Colonic mucosa (tissue), 4 donors: ENCODE data around the gene CMIP. TPM values are rescaled to one million over a fixed set of nuclear protein-coding genes. Genes with fewer than 3 reads are reported as not detected.
"Not testable (repeated sequence)": the region's sequence is repeated elsewhere in the genome, so short reads cannot be mapped to it uniquely, and the experiment has no call there.

Experiments used
- DNase-seq: peaks from one replicate; pipeline ENCODE4 v3.0.0-alpha.2; 2020
- H3K27ac ChIP-seq: fragments of 200-600 bp; one replicate; pipeline ENCODE4 v1.8.0; 2021
- H3K27me3 ChIP-seq: fragments of 200-600 bp; one replicate; pipeline ENCODE4 v1.8.0; 2021
- H3K36me3 ChIP-seq: fragments of 200-600 bp; one replicate; pipeline ENCODE4 v1.8.0; 2021
- H3K4me1 ChIP-seq: fragments of 200-600 bp; one replicate; pipeline ENCODE4 v1.8.0; 2021; ENCODE audit warnings: mild to moderate bottlenecking
- H3K4me3 ChIP-seq: fragments of 200-600 bp; one replicate; pipeline ENCODE4 v1.8.0; 2021
- H3K9ac ChIP-seq, 2 donors: one replicate each; pipeline ENCODE4 v1.7.0; 2013; ENCODE audit warnings: control low read depth in 2 of 2, low read depth in 2 of 2, low read length in 2 of 2
- H3K9me3 ChIP-seq: fragments of 200-600 bp; one replicate; pipeline ENCODE4 v1.8.0; 2021
- CTCF ChIP-seq: fragments of 200-600 bp; IDR thresholded peaks from one replicate; pipeline ENCODE4 v1.8.0; 2022; ENCODE audit warnings: antibody characterized with exemption, mild to moderate bottlenecking
- intact Hi-C: fragments of 100-400 bp; cut with DNase I; formaldehyde crosslinking; loops from one replicate; pipeline ENCODE4 v1.14.1; 2022
- total RNA-seq, 2 donors: library from RNA; stranded (reverse); fragmentation: NEBNext Ultra II Directional in 1 of 2; extraction: Animal tissue kit (Norgen Biotek cat#: 25700) in 1 of 2; gene quantifications; one replicate each; pipeline ENCODE4 v1.2.1, GENCODE V29; 2021
- donor health status: healthy.
- donor health status: DM: no; HTN: no; CAD: no.
- donor health status: DM: no; HTN: no; CAD: no.

Gene CMIP
- total RNA-seq, 2 donors from 2014 or later, result 83.4 to 107 TPM

- H3K27me3 ChIP-seq, result no peaks in the 10 kb centered on the region
- H3K9me3 ChIP-seq, result no peaks in the 10 kb centered on the region
- no peak overlapping the region for H3K9ac ChIP-seq
- H3K4me3 ChIP-seq, result no peak overlapping the region
- intact Hi-C loops, result loop anchor here (5.0 to 10.0 kb wide), 2 partner anchors 528 to 700 kb away; partner anchors contain the start of gene ATMIN
- no peak for TF ChIP-seq CTCF
- H3K27ac ChIP-seq, result no peak overlapping the region
- H3K36me3 ChIP-seq, result no peaks in the 10 kb centered on the region
- DNase-seq, result no peak
- peaks cover 6% of the 10 kb centered on the region for H3K4me1 ChIP-seq
Measured at GRCh38 chr16:81734632-81735434, 290.2 kb downstream of the CMIP start.

DNA sequence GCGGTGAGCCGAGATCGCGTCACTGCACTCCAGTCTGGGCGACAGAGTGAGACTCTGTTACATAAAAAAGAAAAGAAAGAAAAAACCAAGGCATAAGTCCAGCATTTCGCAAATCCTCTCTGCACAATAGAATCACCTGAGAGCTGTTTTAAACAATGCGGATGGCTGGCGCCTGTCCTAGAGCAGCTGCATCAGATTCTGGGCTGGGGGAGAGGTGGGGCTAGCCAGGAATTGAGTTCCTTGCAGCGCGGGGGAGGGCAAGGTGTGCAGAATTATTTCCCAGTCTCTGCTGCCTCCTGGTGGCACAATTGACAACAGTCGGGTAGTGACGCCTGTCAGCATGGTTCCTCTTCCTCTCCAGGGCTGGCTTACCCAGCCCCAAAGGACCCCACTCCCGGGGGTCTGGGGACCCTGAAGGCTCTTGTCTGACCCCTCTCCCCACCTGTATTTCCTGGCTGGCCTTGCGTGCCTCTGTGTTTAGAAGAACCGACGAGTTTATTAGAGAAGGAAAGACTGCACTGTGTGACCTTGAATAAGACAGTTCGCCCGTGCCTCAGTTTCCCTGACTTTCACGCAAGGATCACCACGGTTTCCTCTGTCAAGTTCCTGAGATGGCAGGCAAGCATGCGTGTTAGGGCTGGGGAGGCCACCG lies 293.4 kb downstream of the CMIP start:
- no peaks in the 10 kb centered on the region for H3K9me3 ChIP-seq
- no peaks in the 10 kb centered on the region for H3K4me1 ChIP-seq
- peak overlapping the region; percentile 16 to 40 for H3K9ac ChIP-seq
- peak; percentile 93 for DNase-seq
- H3K27ac ChIP-seq, result no peak overlapping the region
- intact Hi-C loops, result loop anchor here (5.0 to 10.0 kb wide), 2 partner anchors 531 to 703 kb away; partner anchors contain the start of gene ATMIN
- peak; percentile 78 for TF ChIP-seq CTCF
- peak overlapping the region; percentile 14 for H3K4me3 ChIP-seq
- H3K36me3 ChIP-seq, result no peaks in the 10 kb centered on the region
- no peaks in the 10 kb centered on the region for H3K27me3 ChIP-seq

DNA sequence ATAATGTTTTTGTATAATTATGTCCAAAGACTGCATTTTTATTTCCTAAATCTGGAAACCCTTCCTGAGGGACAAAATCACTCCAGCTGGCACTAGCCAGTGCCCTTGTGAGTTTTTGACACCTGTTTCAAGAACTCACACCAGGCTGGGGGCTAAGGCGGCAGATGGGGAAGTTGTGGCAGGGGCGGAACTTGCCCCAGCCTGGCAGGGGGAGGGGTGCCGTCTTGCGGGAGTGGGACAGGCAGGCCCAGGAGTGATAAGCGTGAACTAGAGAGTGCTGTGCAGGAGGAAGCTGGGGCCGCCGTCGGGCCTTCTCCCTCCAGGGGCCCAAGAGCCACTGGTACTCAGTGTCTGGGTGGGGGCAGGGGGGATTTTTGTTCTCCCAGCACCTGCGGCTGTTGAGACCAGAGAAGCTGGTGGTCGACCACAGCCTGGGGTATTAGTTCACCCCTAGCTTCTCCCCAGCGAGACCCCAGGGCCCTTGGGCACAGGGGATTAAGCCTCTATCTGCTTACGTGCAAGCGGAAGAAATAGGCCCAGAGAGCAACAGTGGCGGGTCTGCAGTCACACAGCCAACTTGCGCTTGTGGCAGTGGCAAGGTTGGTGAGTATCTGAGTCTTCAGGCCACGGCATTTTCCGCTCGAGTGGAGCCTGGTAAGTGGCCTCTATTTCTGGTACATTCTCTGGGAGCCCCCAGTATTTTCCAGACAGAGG lies 294.3 kb downstream of the CMIP start:
- peak; percentile 57 for DNase-seq
- Histone ChIP-seq H3K9ac (peak overlapping the region in 1 of 2 donors; percentile 40), H3K36me3 (no peaks in the 10 kb centered on the region), H3K27ac (no peak overlapping the region), H3K4me3 (no peak overlapping the region), H3K9me3 (no peaks in the 10 kb centered on the region), H3K27me3 (no peaks in the 10 kb centered on the region), H3K4me1 (no peaks in the 10 kb centered on the region)
- intact Hi-C loops, result loop anchor here (5.0 to 10.0 kb wide), 2 partner anchors 532 to 704 kb away; partner anchors contain the start of gene ATMIN
- no peak for TF ChIP-seq CTCF

DNA sequence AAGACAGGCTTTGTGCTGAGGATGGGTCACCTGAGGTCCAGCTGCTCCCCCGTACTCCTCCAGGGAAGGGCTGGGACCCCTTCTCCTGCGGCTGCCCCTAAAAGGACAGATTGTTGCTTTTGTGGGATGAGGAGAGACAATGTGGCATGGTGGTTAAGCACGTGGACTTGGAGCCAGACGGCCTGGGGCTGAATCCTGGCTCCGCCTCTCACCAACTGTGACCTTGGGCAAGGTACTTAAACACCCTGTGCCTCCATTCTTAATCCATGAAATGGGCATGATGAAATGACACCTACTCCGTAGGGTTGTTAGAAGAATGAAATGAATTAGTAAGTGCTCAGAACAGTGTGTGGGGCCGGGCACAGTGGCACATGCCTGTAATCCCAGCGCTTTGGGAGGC lies 294.9 kb downstream of the CMIP start:
- intact Hi-C loops, result loop anchor here (5.0 to 10.0 kb wide), 2 partner anchors 532 to 705 kb away; partner anchors contain the start of gene ATMIN
- Histone ChIP-seq H3K4me3 (no peak overlapping the region), H3K27me3 (no peaks in the 10 kb centered on the region), H3K4me1 (no peaks in the 10 kb centered on the region), H3K9ac (peak overlapping the region in 1 of 2 donors; percentile 40), H3K9me3 (no peaks in the 10 kb centered on the region), H3K27ac (no peak overlapping the region), H3K36me3 (no peaks in the 10 kb centered on the region)
- no peak for TF ChIP-seq CTCF
- no peak for DNase-seq

DNA sequence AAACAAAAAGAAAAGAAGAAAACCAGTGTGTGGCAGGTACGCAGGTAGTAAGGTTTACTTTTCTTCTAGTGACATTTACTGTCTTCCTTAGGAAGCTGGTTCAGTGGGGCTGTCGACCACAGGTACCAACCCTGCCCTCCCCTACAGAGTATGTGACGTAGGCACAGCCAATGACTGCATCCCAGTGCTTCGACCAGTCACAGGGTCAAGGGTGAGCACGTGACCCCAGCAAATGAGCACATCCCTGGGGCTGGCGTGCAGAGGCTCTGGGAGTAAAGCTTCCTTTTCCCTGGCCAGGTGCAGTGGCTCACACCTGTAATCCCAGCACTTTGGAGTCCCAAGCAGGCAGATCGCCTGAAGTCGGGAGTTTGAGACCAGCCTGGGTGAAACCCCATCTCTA lies 295.6 kb downstream of the CMIP start:
- no peak for DNase-seq
- Histone ChIP-seq H3K4me1 (no peaks in the 10 kb centered on the region), H3K9me3 (no peaks in the 10 kb centered on the region), H3K27me3 (no peaks in the 10 kb centered on the region), H3K27ac (no peak overlapping the region), H3K9ac (no peak overlapping the region), H3K36me3 (no peaks in the 10 kb centered on the region), H3K4me3 (no peak overlapping the region)
- no peak for TF ChIP-seq CTCF
- intact Hi-C loops, result no loop called here

DNA sequence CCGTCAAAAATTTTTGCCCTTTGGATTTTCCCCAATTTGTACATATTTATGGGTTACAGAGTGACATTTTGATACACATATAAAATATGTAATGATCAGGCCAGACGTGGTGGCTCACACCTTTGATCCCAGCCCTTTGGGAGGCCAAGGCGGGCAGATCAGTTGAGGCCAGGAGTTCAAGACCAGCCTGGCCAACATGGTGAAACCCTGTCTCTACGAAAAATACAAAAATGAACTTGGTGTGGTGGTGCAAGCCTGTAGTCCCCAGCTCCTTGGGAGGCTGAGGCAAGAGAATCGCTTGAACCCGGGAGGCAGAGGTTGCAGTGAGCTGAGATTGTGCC lies 296.8 kb downstream of the CMIP start:
- H3K9ac ChIP-seq, H3K27ac ChIP-seq, DNase-seq, H3K4me3 ChIP-seq, H3K36me3 ChIP-seq, H3K4me1 ChIP-seq, H3K27me3 ChIP-seq, intact Hi-C loops, H3K9me3 ChIP-seq: not testable (repeated sequence)
